Measurements from ENCODE around the gene CIBAR2. TPM values are rescaled to one million over a fixed set of nuclear protein-coding genes. Genes with fewer than 3 reads are reported as not detected.

CIBAR2 gene
- total and polyA plus RNA-seq, 2 experiments from 2014 or later = 0.13 TPM; not detected in 1

DNA sequence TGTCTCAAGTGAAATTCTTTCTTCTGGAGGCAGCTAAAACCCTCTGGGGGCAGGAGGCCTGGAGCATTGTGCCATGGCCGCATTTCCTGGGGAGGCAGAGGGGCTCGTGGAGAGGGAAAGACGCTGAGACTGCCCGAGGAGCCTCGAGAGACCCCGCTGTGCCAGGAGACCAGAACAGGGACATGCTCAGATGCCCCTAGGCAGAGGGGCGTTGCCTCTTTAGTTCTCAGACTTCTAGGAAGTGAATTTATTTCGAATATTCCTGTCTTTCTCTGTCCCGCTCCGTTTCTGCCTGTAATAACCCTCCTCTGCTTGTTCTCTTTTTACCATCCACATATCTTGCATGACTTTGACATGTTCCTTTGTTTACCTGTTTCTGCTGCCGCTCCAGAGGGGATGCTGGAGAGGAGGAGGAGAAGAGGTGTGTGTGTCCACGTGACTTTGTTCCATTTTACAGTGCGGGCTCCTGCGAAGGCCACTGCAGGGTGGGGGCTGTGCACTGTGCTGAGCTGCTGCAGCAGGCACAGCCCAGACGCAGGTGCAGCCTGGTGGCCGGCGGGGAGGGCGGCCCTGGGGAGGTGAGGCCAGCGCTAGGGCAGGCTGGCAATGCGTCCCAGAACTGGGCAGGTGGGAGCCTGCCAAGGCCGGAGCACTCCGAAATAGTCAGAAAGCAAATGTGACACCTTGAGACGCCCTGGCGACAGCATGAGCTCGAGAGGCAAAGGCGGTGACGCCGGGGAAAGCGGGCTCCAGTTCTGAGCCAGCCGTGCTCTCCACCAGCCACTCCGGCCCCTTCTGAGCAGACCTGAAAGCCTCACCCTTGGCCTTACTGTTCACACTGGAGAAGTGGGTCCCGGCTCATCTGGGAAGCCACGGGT lies 29.9 kb downstream of the CIBAR2 start:
- H3K27me3 ChIP-seq = no peaks in the 10 kb centered on the region
- no peaks in the 10 kb centered on the region for H3K79me2 ChIP-seq
- H3K36me3 ChIP-seq (replicated peaks; ENCODE audit: insufficient read depth, low read depth) = no peaks in the 10 kb centered on the region
- H4K20me1 ChIP-seq (ENCODE audit: insufficient read depth, poor library complexity, severe bottlenecking) = no peaks in the 10 kb centered on the region
- peaks cover 26% of the 10 kb centered on the region for H3K4me1 ChIP-seq (ENCODE audit: insufficient read depth)
- DNase-seq (ENCODE audit: low spot score) = no peak
- H3K27ac ChIP-seq = no peak overlapping the region
- no peaks in the 10 kb centered on the region for H3K9me2 ChIP-seq (replicated peaks; ENCODE audit: insufficient read depth)
- TF ChIP-seq EZH2 (IDR thresholded peaks at IDR 0.05; ENCODE audit: borderline replicate concordance) (no peak), EZH2phosphoT487 (IDR thresholded peaks at IDR 0.05; ENCODE audit: low read depth, severe bottlenecking, unreplicated experiment) (no peak)
- TF ChIP-seq, protein P1, sequence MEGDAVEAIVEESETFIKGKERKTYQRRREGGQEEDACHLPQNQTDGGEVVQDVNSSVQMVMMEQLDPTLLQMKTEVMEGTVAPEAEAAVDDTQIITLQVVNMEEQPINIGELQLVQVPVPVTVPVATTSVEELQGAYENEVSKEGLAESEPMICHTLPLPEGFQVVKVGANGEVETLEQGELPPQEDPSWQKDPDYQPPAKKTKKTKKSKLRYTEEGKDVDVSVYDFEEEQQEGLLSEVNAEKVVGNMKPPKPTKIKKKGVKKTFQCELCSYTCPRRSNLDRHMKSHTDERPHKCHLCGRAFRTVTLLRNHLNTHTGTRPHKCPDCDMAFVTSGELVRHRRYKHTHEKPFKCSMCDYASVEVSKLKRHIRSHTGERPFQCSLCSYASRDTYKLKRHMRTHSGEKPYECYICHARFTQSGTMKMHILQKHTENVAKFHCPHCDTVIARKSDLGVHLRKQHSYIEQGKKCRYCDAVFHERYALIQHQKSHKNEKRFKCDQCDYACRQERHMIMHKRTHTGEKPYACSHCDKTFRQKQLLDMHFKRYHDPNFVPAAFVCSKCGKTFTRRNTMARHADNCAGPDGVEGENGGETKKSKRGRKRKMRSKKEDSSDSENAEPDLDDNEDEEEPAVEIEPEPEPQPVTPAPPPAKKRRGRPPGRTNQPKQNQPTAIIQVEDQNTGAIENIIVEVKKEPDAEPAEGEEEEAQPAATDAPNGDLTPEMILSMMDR (IDR thresholded peaks at IDR 0.05; ENCODE audit: poor library complexity) = no peak
- H3K4me2 ChIP-seq = peak overlapping the region; percentile 48
- H3K9me3 ChIP-seq (ENCODE audit: low read depth) = no peaks in the 10 kb centered on the region
- no peak overlapping the region for H2AFZ ChIP-seq
- WGBS (ENCODE audit: low lambda C conversion rate, missing lambda C conversion rate) = 45% methylated on average over 33 of the region's 33 CpGs
- no peak overlapping the region for H3K4me3 ChIP-seq

DNA sequence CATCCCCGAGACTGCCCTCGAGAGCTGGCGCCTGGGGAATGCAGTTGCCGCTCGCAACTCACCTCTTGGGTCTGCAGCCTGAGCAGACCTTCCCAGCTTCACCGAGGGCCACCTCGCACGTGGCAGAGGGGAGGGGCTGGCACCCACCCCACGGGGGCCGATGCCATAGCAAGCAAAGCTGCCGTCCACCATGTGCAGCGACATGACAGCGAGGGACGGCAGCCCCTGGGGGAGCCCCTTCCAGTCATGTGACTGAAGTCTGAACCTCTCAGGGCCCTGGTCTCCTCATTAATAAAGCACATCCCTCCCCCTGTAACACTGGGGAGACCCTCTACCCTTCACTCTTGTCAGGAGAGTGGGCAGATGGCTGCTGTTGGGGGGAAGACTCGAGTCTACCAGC lies 30.5 kb downstream of the CIBAR2 start:
- 88% methylated on average over 15 of the region's 15 CpGs for WGBS (ENCODE audit: low lambda C conversion rate, missing lambda C conversion rate)
- Histone ChIP-seq H3K27ac (no peak overlapping the region), H3K4me2 (no peak overlapping the region), H4K20me1 (ENCODE audit: insufficient read depth, poor library complexity, severe bottlenecking) (no peaks in the 10 kb centered on the region), H3K9me3 (ENCODE audit: low read depth) (no peaks in the 10 kb centered on the region), H3K79me2 (no peaks in the 10 kb centered on the region), H2AFZ (no peak overlapping the region), H3K4me1 (ENCODE audit: insufficient read depth) (peaks cover 26% of the 10 kb centered on the region), H3K27me3 (no peaks in the 10 kb centered on the region), H3K4me3 (no peak overlapping the region), H3K36me3 (replicated peaks; ENCODE audit: insufficient read depth, low read depth) (no peaks in the 10 kb centered on the region), H3K9me2 (replicated peaks; ENCODE audit: insufficient read depth) (no peaks in the 10 kb centered on the region)
- no peak for DNase-seq (ENCODE audit: low spot score)
- TF ChIP-seq EZH2 (IDR thresholded peaks at IDR 0.05; ENCODE audit: borderline replicate concordance) (no peak), EZH2phosphoT487 (IDR thresholded peaks at IDR 0.05; ENCODE audit: low read depth, severe bottlenecking, unreplicated experiment) (no peak)
- TF ChIP-seq, protein P1 (IDR thresholded peaks at IDR 0.05; ENCODE audit: poor library complexity) = no peak

DNA sequence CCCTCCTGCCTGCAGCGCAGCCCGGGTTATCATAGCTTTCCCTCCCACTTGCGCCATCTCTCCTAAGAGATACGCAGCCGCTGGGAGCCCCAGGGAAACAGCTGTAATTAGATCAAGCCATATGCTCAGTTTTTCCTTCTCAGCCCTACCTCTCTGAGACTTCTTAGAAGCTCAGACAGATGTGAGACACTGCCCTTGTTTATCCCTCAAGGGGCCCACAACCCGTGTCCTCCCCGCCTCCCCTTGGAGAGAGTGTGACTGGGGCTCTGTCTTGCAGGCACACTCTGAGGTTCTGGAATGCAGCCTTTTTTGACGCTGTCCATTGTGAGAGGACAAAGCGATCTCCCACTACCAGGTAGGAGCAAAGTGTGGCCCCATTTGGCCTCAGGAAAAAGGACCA lies 31.2 kb downstream of the CIBAR2 start:
- TF ChIP-seq EZH2 (IDR thresholded peaks at IDR 0.05; ENCODE audit: borderline replicate concordance) (no peak), EZH2phosphoT487 (IDR thresholded peaks at IDR 0.05; ENCODE audit: low read depth, severe bottlenecking, unreplicated experiment) (no peak)
- TF ChIP-seq, protein P1 (IDR thresholded peaks at IDR 0.05; ENCODE audit: poor library complexity) = no peak
- no peaks in the 10 kb centered on the region for H3K36me3 ChIP-seq (replicated peaks; ENCODE audit: insufficient read depth, low read depth)

More for the DNA sequence above, 31.2 kb downstream of the CIBAR2 start:
- no peak overlapping the region for H3K27ac ChIP-seq
- DNase-seq (ENCODE audit: low spot score) = no peak
- H2AFZ ChIP-seq = no peak overlapping the region
- WGBS (ENCODE audit: low lambda C conversion rate, missing lambda C conversion rate) = 58% methylated on average over 9 of the region's 9 CpGs
- H3K4me3 ChIP-seq = no peak overlapping the region
- H3K4me2 ChIP-seq = peak overlapping the region; percentile 37
- no peaks in the 10 kb centered on the region for H3K79me2 ChIP-seq
- no peaks in the 10 kb centered on the region for H3K9me2 ChIP-seq (replicated peaks; ENCODE audit: insufficient read depth)
- peaks cover 26% of the 10 kb centered on the region for H3K4me1 ChIP-seq (ENCODE audit: insufficient read depth)
- H4K20me1 ChIP-seq (ENCODE audit: insufficient read depth, poor library complexity, severe bottlenecking) = no peaks in the 10 kb centered on the region
- H3K27me3 ChIP-seq = no peaks in the 10 kb centered on the region
- no peaks in the 10 kb centered on the region for H3K9me3 ChIP-seq (ENCODE audit: low read depth)

All from hepatocyte (in vitro differentiated cells).